HL-60 (cell line): ENCODE results near the gene ACE2.
"Not testable (repeated sequence)": the region's sequence is repeated elsewhere in the genome, so short reads cannot be mapped to it uniquely, and the experiment has no call there.

Experiments
- DNase-seq, 2 experiments: peaks; one replicate each; pipeline ENCODE4 v3.0.0-alpha.2; 2010 to 2020; ENCODE audit warnings: low read depth in 1 of 2, low spot score in 1 of 2
- H3K27ac ChIP-seq: fragments of 250-450 bp; sonication (Bioruptor Pico); replicated peaks from 2 replicates; pipeline ENCODE4 v1.5.1; 2020; ENCODE audit warnings: mild to moderate bottlenecking, moderate library complexity
- H3K27me3 ChIP-seq: fragments of 250-450 bp; sonication (Bioruptor Pico); 2 replicates; pipeline ENCODE4 v1.5.1; 2021; ENCODE audit warnings: mild to moderate bottlenecking, moderate library complexity; ENCODE audit not compliant: insufficient read depth, poor library complexity, severe bottlenecking
- H3K4me3 ChIP-seq: replicated peaks from 2 replicates; pipeline ENCODE4 v1.5.1; 2011; ENCODE audit warnings: mild to moderate bottlenecking, control low read depth, low read length; ENCODE audit not compliant: insufficient read depth
- GABPA ChIP-seq: IDR thresholded peaks from 2 replicates; pipeline ENCODE4 v1.6.1; 2012; ENCODE audit warnings: low read depth
- POLR2AphosphoS5 ChIP-seq: IDR thresholded peaks from 2 replicates; pipeline ENCODE4 v1.6.1; 2012; ENCODE audit warnings: low read depth
- SPI1 ChIP-seq: IDR thresholded peaks from 2 replicates; pipeline ENCODE4 v1.6.1; 2012; ENCODE audit warnings: low read depth, mild to moderate bottlenecking, borderline replicate concordance
- long read RNA-seq: library from polyadenylated mRNA; unstranded; transcript quantifications from one replicate; pipeline ENCODE4 v2.0.0, GENCODE V29; 2020
- TF ChIP-seq, protein P1 (sequence below): IDR thresholded peaks from one replicate; pipeline ENCODE4 v1.5.1; 2011; ENCODE audit warnings: low read length, control low read depth, inconsistent platforms; ENCODE audit not compliant: insufficient read depth
- TF ChIP-seq, protein P2 (sequence below): IDR thresholded peaks from 2 replicates; pipeline ENCODE4 v1.6.1; 2012; ENCODE audit warnings: low read depth; ENCODE audit not compliant: insufficient replicate concordance

The ACE2 gene
- long read RNA-seq, result 0 reads

DNA sequence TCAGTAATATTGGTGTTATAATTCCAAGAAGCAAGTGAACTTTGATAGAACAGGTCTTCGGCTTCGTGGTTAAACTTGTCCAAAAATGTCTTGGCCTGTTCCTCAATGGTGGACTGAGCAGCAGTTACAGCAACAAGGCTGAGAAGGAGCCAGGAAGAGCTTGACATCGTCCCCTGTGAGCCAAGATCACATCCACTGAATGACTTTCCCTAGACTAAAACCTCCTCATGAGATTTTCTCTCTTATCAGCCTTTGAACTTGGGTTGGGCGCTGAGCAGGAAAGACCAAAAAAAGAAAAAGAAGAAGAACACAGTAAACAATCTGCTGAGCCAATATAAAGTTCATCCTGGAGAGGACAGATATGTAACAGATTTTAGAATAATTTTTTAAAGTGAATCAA is at the start of gene ACE2:
TSS of gene ACE2 (minus strand) at position 216 of the 400 bp plus-strand sequence. CDS start at position 167, 49 bp downstream.
- Histone ChIP-seq H3K27me3 (peaks cover 6% of the 10 kb centered on the region), H3K27ac (no peak within 1 kb of the TSS), H3K4me3 (no peak within 1 kb of the TSS)
- TF ChIP-seq, protein P1, sequence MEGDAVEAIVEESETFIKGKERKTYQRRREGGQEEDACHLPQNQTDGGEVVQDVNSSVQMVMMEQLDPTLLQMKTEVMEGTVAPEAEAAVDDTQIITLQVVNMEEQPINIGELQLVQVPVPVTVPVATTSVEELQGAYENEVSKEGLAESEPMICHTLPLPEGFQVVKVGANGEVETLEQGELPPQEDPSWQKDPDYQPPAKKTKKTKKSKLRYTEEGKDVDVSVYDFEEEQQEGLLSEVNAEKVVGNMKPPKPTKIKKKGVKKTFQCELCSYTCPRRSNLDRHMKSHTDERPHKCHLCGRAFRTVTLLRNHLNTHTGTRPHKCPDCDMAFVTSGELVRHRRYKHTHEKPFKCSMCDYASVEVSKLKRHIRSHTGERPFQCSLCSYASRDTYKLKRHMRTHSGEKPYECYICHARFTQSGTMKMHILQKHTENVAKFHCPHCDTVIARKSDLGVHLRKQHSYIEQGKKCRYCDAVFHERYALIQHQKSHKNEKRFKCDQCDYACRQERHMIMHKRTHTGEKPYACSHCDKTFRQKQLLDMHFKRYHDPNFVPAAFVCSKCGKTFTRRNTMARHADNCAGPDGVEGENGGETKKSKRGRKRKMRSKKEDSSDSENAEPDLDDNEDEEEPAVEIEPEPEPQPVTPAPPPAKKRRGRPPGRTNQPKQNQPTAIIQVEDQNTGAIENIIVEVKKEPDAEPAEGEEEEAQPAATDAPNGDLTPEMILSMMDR, result no peak
- no peak for TF ChIP-seq POLR2AphosphoS5
- no peak for TF ChIP-seq SPI1
- TF ChIP-seq GABPA, result no peak
- TF ChIP-seq, protein P2, sequence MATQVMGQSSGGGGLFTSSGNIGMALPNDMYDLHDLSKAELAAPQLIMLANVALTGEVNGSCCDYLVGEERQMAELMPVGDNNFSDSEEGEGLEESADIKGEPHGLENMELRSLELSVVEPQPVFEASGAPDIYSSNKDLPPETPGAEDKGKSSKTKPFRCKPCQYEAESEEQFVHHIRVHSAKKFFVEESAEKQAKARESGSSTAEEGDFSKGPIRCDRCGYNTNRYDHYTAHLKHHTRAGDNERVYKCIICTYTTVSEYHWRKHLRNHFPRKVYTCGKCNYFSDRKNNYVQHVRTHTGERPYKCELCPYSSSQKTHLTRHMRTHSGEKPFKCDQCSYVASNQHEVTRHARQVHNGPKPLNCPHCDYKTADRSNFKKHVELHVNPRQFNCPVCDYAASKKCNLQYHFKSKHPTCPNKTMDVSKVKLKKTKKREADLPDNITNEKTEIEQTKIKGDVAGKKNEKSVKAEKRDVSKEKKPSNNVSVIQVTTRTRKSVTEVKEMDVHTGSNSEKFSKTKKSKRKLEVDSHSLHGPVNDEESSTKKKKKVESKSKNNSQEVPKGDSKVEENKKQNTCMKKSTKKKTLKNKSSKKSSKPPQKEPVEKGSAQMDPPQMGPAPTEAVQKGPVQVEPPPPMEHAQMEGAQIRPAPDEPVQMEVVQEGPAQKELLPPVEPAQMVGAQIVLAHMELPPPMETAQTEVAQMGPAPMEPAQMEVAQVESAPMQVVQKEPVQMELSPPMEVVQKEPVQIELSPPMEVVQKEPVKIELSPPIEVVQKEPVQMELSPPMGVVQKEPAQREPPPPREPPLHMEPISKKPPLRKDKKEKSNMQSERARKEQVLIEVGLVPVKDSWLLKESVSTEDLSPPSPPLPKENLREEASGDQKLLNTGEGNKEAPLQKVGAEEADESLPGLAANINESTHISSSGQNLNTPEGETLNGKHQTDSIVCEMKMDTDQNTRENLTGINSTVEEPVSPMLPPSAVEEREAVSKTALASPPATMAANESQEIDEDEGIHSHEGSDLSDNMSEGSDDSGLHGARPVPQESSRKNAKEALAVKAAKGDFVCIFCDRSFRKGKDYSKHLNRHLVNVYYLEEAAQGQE, result no peak
- no peak for DNase-seq

DNA sequence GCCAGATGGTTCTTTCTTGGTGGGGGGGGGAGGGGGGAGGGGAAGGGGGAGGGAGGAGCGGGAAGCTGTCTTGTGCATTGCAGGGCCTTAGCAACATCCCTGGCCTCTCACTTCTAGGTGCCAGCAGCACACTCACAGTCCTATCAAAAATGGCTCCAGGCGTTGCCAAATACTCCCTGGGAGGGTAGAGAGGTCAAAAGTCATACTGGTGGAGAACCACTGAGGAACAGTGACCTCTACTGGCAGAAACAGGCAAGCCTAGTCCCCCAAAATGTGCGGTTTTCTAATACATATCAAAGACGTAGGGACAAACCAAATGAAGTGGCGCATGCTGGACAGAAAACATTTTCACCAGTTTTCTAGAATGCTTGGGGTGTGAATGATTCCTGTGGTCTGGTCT is 46.8 kb upstream of the ACE2 start:
- not testable (repeated sequence) for DNase-seq, H3K4me3 ChIP-seq, H3K27me3 ChIP-seq, H3K27ac ChIP-seq

DNA sequence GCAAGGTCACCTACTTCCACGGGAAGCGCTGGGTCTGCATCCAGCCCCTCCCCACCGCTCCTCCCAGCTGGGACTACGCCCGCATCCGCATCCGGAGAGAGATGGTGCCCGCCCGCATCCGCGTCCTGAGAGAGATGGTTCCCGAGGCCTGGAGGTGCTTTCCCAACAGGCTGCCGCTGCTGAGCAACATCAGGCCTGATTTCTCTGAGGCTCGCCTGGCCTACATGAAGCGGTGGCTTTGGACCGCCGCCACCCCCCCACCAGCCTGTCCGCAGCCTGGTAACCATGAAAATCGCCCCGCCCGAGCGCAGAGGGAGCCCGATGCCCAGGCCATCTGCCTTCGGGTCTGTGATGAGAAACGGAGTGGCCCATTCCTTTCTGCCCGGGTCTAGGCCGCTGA is 45.8 kb upstream of the ACE2 start:
- TF ChIP-seq, protein P1, result no peak
- TF ChIP-seq, protein P2, result no peak
- TF ChIP-seq POLR2AphosphoS5 (no peak), SPI1 (no peak), GABPA (no peak)
- no peak overlapping the region for H3K4me3 ChIP-seq
- DNase-seq, result no peak
- no peaks in the 10 kb centered on the region for H3K27me3 ChIP-seq
- no peak overlapping the region for H3K27ac ChIP-seq

DNA sequence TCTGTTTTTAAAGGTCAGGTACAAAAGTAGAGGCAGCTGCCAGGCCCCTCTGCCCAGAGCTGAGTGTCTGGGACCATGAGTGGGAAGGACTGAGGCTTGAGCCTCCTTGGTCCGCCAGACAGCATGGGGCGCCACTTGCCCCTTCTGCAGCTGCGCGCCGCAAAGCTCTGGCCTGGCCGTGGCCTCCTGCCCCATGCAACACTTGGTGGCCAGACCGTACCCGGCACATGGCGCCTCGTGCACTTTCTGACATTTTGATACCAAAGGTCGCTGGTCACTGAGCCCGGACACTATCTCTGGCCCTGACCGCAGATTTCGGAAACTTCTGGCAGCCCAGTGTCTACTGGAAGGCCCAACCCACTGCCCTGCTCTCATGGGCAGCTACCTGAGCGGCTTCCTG is 45.3 kb upstream of the ACE2 start:
- no peak for DNase-seq
- no peak overlapping the region for H3K4me3 ChIP-seq
- no peaks in the 10 kb centered on the region for H3K27me3 ChIP-seq
- no peak for TF ChIP-seq GABPA
- no peak for TF ChIP-seq SPI1
- TF ChIP-seq, protein P1, result no peak
- no peak for TF ChIP-seq POLR2AphosphoS5
- TF ChIP-seq, protein P2, result no peak
- H3K27ac ChIP-seq, result no peak overlapping the region
